OCI-LY3 (cell line): ENCODE data around the gene KCNF1.

Experiments used
- H2AFZ ChIP-seq: fragments of 200-600, 300-600 bp; shearing (Covaris generic); 2 replicates; pipeline ENCODE4 v1.6.0; 2014; ENCODE audit warnings: antibody characterized with exemption, low read depth, low read length
- H3K27ac ChIP-seq: fragments of 200-600, 300-600 bp; sonication (generic); 2 replicates; pipeline ENCODE4 v1.5.1; 2014; ENCODE audit warnings: mild to moderate bottlenecking, low read length, moderate library complexity, mixed read lengths
- H3K27me3 ChIP-seq: fragments of 200-600, 300-600 bp; sonication (generic); 2 replicates; pipeline ENCODE4 v1.6.1; 2014; ENCODE audit warnings: low read depth, low read length, mixed read lengths
- H3K36me3 ChIP-seq: fragments of 200-600, 300-600 bp; sonication (generic); replicated peaks from 2 replicates; pipeline ENCODE3; 2014; ENCODE audit warnings: low read depth, low read length, mixed read lengths
- H3K4me1 ChIP-seq: fragments of 300-600, 200-600 bp; sonication (generic); 2 replicates; pipeline ENCODE4 v1.6.1; 2014; ENCODE audit warnings: low read length, mixed read lengths
- H3K4me2 ChIP-seq: fragments of 200-600, 300-600 bp; sonication (generic); 2 replicates; pipeline ENCODE4 v1.6.1; 2014; ENCODE audit warnings: low read length, mixed read lengths
- H3K4me3 ChIP-seq: fragments of 300-600, 200-600 bp; sonication (generic); 2 replicates; pipeline ENCODE4 v1.5.1; 2014; ENCODE audit warnings: antibody characterized with exemption, mild to moderate bottlenecking, low read length, moderate library complexity
- H3K79me2 ChIP-seq: fragments of 300-600, 200-600 bp; shearing (Covaris generic); 2 replicates; pipeline ENCODE4 v1.6.1; 2014; ENCODE audit warnings: mild to moderate bottlenecking, low read length, mixed read lengths
- H3K9ac ChIP-seq: fragments of 300-600, 200-600 bp; shearing (Covaris generic); 2 replicates; pipeline ENCODE4 v1.6.0; 2014; ENCODE audit warnings: mild to moderate bottlenecking, low read length, moderate library complexity
- H3K9me3 ChIP-seq: fragments of 200-600, 300-600 bp; shearing (Covaris generic); 2 replicates; pipeline ENCODE4 v1.6.1; 2014; ENCODE audit warnings: low read length, mixed read lengths; ENCODE audit not compliant: insufficient read depth
- H4K20me1 ChIP-seq: fragments of 200-600, 300-600 bp; sonication (generic); 2 replicates; pipeline ENCODE4 v1.6.1; 2016; ENCODE audit warnings: low read length, mixed read lengths; ENCODE audit not compliant: insufficient read depth
- EZH2phosphoT487 ChIP-seq: fragments of 200-600 bp; shearing (Covaris generic); IDR thresholded peaks from 2 replicates; pipeline ENCODE4 v1.6.1; 2018; ENCODE audit warnings: antibody characterized with exemption, mixed run types, low read depth
- TF ChIP-seq, protein P1 (sequence below): fragments of 200-600, 300-600 bp; sonication (generic); IDR thresholded peaks from 2 replicates; pipeline ENCODE4 v1.5.1; 2014; ENCODE audit warnings: antibody characterized with exemption, low read length, low read depth

The KCNF1 gene

DNA sequence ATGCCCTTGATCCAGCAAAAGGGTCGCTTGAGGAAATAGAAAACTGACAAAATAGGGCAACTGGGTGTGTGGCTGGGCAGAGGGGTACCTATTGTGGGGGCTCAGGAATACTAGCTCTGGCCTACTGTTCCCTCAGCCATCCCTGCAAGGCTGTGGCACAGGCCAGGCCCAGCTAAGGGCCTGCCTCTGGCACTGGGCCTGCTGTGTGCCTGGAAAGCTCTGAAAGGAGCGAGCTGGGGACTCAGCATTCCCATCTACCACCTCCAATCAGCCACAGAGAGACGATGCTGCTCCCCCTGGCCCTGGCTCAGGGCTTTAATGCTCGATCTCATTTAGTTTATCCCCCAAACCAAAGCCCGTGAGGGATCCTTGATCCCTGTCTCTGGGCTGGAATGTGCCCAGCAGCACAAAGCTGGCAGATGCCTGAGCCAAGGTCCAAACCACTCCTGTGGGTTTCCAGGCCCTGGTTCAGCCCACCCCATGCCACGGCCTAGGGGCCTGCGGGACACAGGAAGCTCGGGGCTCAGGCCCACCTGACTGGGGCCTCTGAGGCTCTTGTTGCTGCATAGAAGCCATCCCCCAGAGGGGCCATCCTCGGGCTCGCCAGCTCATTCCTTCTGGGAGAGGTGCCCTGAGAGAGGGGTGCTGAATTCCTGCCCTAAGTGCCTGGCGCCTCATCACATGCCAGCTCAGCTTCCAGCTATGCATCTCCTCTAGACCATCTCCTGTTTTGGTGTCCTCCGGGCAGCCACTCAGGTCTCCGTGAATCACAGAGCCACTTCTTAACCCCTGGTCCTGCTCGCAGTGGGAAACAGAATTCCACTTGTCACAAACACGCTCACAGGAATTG, 43.0 kb upstream of the KCNF1 start:
- no peak overlapping the region for H3K27ac ChIP-seq
- H3K4me3 ChIP-seq = no peak overlapping the region
- peaks cover 55% of the 10 kb centered on the region for H3K4me1 ChIP-seq
- H3K9ac ChIP-seq = no peak overlapping the region
- H3K4me2 ChIP-seq = peak overlapping the region; percentile 27
- H3K36me3 ChIP-seq = no peaks in the 10 kb centered on the region
- H3K27me3 ChIP-seq = peaks cover 20% of the 10 kb centered on the region
- TF ChIP-seq, protein P1, sequence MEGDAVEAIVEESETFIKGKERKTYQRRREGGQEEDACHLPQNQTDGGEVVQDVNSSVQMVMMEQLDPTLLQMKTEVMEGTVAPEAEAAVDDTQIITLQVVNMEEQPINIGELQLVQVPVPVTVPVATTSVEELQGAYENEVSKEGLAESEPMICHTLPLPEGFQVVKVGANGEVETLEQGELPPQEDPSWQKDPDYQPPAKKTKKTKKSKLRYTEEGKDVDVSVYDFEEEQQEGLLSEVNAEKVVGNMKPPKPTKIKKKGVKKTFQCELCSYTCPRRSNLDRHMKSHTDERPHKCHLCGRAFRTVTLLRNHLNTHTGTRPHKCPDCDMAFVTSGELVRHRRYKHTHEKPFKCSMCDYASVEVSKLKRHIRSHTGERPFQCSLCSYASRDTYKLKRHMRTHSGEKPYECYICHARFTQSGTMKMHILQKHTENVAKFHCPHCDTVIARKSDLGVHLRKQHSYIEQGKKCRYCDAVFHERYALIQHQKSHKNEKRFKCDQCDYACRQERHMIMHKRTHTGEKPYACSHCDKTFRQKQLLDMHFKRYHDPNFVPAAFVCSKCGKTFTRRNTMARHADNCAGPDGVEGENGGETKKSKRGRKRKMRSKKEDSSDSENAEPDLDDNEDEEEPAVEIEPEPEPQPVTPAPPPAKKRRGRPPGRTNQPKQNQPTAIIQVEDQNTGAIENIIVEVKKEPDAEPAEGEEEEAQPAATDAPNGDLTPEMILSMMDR = no peak
- no peak for TF ChIP-seq EZH2phosphoT487
- H3K9me3 ChIP-seq = 0 out of 2 replicates have a peak, but pooled peaks cover 6% of the 10 kb centered on the region
- H2AFZ ChIP-seq = no peak overlapping the region
- H3K79me2 ChIP-seq = no peaks in the 10 kb centered on the region
- no peaks in the 10 kb centered on the region for H4K20me1 ChIP-seq

DNA sequence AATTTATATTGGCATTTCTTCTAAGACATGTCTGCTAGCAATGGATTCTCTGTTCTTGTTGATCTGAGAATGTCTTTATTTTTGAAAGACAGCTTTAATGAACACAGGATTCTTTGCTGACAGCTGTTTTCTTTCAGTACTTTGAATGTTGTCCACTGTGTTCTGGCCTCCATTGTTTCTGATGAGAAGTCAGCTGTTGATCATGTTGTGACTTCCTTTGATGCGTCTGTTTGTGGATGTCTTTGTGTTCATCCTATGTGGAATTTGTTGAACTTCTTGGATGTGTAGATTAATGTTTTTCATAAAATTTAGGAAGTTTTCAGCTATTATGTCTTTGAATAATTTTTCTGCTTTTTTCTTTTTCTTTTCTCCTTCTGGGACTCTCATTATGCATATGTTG, 39.8 kb upstream of the KCNF1 start:
- H3K27ac ChIP-seq = no peak overlapping the region
- H3K4me1 ChIP-seq = peaks cover 36% of the 10 kb centered on the region

DNA sequence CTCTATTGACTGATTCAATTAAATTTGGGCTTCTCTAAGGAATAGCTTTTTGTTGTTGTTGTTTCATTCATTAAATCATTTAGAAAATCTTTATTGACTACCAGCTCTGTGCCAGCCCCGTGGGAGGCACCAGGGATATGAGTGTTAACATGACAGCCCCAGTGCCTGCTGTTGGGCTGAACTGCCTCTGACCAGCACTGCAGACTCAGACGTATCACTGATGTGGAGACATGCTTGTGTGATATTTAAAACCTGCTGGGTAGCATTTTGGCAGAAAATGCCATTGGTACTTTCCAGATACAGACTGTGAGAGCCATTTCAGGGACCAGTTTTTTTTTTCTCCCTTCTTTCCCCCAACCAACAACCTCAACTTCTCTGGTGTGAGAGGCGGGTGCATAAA, 38.6 kb upstream of the KCNF1 start:
- Histone ChIP-seq H3K27me3 (0 out of 2 replicates have a peak, but pooled peaks cover 3% of the 10 kb centered on the region), H3K9ac (no peak overlapping the region), H3K4me2 (peak overlapping the region; percentile 31), H3K27ac (no peak overlapping the region), H3K4me1 (peaks cover 33% of the 10 kb centered on the region), H3K79me2 (no peaks in the 10 kb centered on the region), H4K20me1 (no peaks in the 10 kb centered on the region), H3K36me3 (no peaks in the 10 kb centered on the region), H2AFZ (no peak overlapping the region), H3K9me3 (0 out of 2 replicates have a peak, but pooled peaks cover 6% of the 10 kb centered on the region), H3K4me3 (no peak overlapping the region)
- TF ChIP-seq EZH2phosphoT487 = no peak
- TF ChIP-seq, protein P1 = no peak

More for the DNA sequence above, 39.8 kb upstream of the KCNF1 start:
- Histone ChIP-seq H3K4me2 (no peak overlapping the region), H3K36me3 (no peaks in the 10 kb centered on the region), H3K9ac (no peak overlapping the region), H3K4me3 (no peak overlapping the region), H4K20me1 (no peaks in the 10 kb centered on the region), H3K79me2 (no peaks in the 10 kb centered on the region), H3K9me3 (0 out of 2 replicates have a peak, but pooled peaks cover 6% of the 10 kb centered on the region), H2AFZ (no peak overlapping the region), H3K27me3 (0 out of 2 replicates have a peak, but pooled peaks cover 1% of the 10 kb centered on the region)
- TF ChIP-seq, protein P1 = no peak
- TF ChIP-seq EZH2phosphoT487 = no peak

GRCh38 chr2:10873790-10874437, 37.8 kb upstream of the KCNF1 start:
- Histone ChIP-seq H4K20me1 (no peaks in the 10 kb centered on the region), H3K4me3 (no peak overlapping the region), H3K4me2 (peak overlapping the region; percentile 37), H2AFZ (peak overlapping the region; percentile 20), H3K36me3 (no peaks in the 10 kb centered on the region), H3K9ac (no peak overlapping the region), H3K27me3 (0 out of 2 replicates have a peak, but pooled peaks cover 3% of the 10 kb centered on the region), H3K4me1 (peaks cover 27% of the 10 kb centered on the region), H3K79me2 (no peaks in the 10 kb centered on the region), H3K9me3 (0 out of 2 replicates have a peak, but pooled peaks cover 6% of the 10 kb centered on the region), H3K27ac (no peak overlapping the region; the same call in 1 of the 2 replicates)
- no peak for TF ChIP-seq EZH2phosphoT487
- TF ChIP-seq, protein P1 = no peak
